AG04450 (cell line): ENCODE measurements around the gene SENP6. TPM values are rescaled to one million over a fixed set of nuclear protein-coding genes. Genes with fewer than 3 reads are reported as not detected.

Experiments
- CTCF ChIA-PET: fragments of 300-600, 350-600 bp; formaldehyde crosslinking; extraction: SDS; loops from one replicate; lab custom pipeline; 2022; ENCODE audit warnings: antibody characterized with exemption, inconsistent platforms; lab: Charles Lee
- POLR2A ChIA-PET: fragments of 350-600 bp; formaldehyde crosslinking; extraction: SDS; loops from one replicate; lab custom pipeline; 2021; ENCODE audit warnings: antibody characterized with exemption, inconsistent platforms; lab: Yijun Ruan, JAX
- DNase-seq: peaks from one replicate; pipeline ENCODE4 v3.0.0-alpha.2; 2011; ENCODE audit warnings: low read depth, low spot score
- H3K27ac ChIP-seq: one replicate; pipeline ENCODE4 v1.5.1; 2012; ENCODE audit warnings: low read depth, low read length, control low read depth
- H3K27me3 ChIP-seq: one replicate; pipeline ENCODE4 v1.6.0; 2012; ENCODE audit warnings: low read length; ENCODE audit not compliant: control insufficient read depth, insufficient read depth
- H3K4me3 ChIP-seq: 2 replicates; pipeline ENCODE4 v1.5.1; 2011; ENCODE audit warnings: mild to moderate bottlenecking, low read depth, low read length, control low read depth
- H3K9me3 ChIP-seq: 2 replicates; pipeline ENCODE4 v1.5.1; 2012; ENCODE audit warnings: low read length; ENCODE audit not compliant: control insufficient read depth, insufficient read depth
- polyA plus RNA-seq: library from polyadenylated mRNA; depleted of rRNA; stranded (reverse); fragments of >200 nt; gene quantifications from 2 replicates; pipeline ENCODE4 v1.2.3, GENCODE V29; 2011
- TF ChIP-seq, protein P1 (sequence below): IDR thresholded peaks from 2 replicates; pipeline ENCODE4 v1.5.1; 2011; ENCODE audit warnings: low read depth, low read length, control low read depth, inconsistent platforms

The SENP6 gene
- polyA plus RNA-seq, 1 experiment: 55.8 TPM

DNA sequence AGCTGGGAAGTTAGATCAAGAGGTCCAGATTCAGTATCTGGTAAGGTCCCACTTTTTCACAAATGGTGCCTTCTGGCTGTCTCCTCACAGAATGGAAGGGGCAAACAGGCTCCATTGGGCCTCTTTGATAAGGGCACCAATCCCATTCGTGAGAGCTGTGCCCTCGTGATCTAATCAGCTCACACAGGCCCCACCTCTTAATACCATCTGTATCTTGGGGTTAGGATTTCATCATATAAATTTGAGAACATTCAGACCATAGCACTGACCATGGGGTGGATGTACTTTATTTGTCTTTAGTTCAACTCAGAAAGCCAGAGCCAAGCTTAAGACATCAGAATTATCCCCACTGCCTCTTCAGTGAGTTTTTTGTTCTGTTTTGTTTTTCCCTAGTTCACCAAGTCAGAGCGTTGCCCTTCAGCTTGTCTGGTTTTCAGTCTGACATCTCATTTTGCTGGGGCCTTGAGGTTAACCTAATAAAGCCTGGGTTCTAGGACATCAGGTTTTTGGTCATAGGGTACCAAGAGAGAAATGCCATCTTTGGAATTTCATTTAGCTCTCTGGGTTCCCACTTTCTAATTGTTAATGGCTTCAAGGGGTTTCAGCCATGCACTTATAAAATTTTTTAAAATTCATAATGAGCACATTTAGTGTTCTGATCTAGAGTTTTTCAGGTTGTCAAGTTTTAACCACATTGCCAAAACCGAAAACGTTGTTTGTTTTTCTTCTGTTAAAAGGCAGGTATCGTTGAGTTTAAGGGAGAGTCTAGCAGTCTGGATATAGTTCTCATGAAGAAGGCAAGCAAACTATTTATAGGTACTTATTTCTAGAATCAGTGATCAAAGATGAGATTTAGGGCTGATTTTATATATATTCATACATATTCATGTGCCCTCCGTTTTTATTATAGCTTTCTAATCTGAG is 19.0 kb downstream of the SENP6 start:
- ChIA-PET POLR2A (interaction anchor here (1.2 kb wide), 1 partner anchor 10 kb away, joined by 4 read pairs; no protein-coding TSS in a partner anchor), CTCF (interaction anchor here (0.6 to 1.4 kb wide), 4 partner anchors 10 to 85 kb away, joined by 3 to 4 read pairs (median 4); no protein-coding TSS in a partner anchor)
- Histone ChIP-seq H3K27ac (no peak overlapping the region), H3K27me3 (no peaks in the 10 kb centered on the region), H3K9me3 (no peaks in the 10 kb centered on the region), H3K4me3 (no peak overlapping the region)
- no peak for DNase-seq
- TF ChIP-seq, protein P1, sequence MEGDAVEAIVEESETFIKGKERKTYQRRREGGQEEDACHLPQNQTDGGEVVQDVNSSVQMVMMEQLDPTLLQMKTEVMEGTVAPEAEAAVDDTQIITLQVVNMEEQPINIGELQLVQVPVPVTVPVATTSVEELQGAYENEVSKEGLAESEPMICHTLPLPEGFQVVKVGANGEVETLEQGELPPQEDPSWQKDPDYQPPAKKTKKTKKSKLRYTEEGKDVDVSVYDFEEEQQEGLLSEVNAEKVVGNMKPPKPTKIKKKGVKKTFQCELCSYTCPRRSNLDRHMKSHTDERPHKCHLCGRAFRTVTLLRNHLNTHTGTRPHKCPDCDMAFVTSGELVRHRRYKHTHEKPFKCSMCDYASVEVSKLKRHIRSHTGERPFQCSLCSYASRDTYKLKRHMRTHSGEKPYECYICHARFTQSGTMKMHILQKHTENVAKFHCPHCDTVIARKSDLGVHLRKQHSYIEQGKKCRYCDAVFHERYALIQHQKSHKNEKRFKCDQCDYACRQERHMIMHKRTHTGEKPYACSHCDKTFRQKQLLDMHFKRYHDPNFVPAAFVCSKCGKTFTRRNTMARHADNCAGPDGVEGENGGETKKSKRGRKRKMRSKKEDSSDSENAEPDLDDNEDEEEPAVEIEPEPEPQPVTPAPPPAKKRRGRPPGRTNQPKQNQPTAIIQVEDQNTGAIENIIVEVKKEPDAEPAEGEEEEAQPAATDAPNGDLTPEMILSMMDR: no peak

DNA sequence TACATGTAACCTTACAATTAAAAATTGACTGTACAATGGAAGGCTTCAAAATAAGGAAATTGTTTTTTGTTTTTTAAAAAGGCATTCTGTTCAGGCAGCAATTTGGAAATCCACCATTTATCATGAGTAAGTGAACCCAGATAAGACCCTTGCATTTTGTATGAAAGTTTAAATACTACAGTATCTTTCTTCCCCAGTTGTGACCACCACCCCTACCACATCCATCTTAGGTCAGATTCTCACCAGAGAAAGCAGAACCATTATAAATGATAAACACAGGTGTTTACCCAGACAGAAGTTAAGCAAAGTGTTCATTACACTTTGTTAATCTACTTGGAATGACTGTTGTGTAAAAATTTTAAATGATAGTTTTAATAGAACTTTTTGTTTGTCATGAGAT is 20.2 kb downstream of the SENP6 start:
- Histone ChIP-seq H3K9me3 (no peaks in the 10 kb centered on the region), H3K4me3 (no peak overlapping the region), H3K27ac (no peak overlapping the region), H3K27me3 (no peaks in the 10 kb centered on the region)
- ChIA-PET POLR2A (no interaction called here), CTCF (interaction anchor here (0.8 kb wide), 1 partner anchor 59 kb away, joined by 3 read pairs; no protein-coding TSS in a partner anchor)
- DNase-seq: no peak
- TF ChIP-seq, protein P1: no peak

DNA sequence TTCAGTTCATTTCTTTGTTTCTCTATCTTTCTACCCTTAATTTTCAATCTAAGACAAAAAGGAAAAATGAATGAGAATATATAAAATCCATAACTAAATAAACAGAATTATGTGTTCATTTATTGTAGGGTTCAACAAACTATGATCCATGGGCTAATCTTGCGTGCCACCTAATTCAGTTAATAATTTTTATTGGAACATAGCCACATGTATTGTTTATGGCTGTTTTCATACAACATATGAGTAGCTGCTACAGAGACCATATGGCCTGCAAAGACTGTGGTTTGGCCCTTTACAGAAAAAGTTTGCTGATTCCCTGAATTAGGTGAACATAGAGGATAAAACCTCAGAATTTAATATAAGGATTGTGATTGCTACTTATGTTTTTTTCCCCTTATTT is 21.8 kb downstream of the SENP6 start:
- no peak for DNase-seq

DNA sequence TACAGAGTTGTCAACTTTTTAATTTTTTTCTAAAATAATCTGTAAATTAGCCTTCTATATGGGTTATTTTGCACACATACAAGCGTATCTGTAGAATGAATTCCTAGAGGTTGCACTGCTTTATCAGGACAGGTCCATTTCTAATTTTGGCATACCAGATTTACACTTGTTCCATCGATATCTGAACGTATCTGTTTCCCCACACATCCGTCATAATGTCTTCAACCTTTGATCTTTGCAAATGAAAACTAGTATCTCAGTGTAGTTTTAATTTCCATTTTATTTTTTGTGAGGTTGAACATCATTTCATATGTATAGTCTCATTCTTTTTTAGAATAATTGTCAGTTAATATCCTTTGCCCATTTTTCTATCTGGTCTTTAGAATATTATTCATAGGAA is 22.7 kb downstream of the SENP6 start:
- no peaks in the 10 kb centered on the region for H3K27me3 ChIP-seq
- no peak for DNase-seq
- no peak overlapping the region for H3K4me3 ChIP-seq
- TF ChIP-seq, protein P1: no peak
- ChIA-PET POLR2A (no interaction called here), CTCF (no interaction called here)
- no peak overlapping the region for H3K27ac ChIP-seq
- H3K9me3 ChIP-seq: no peaks in the 10 kb centered on the region

More for the DNA sequence above, 21.8 kb downstream of the SENP6 start:
- no peaks in the 10 kb centered on the region for H3K27me3 ChIP-seq
- no peak overlapping the region for H3K4me3 ChIP-seq
- H3K27ac ChIP-seq: no peak overlapping the region
- H3K9me3 ChIP-seq: no peaks in the 10 kb centered on the region
- POLR2A ChIA-PET: no interaction called here
- CTCF ChIA-PET: no interaction called here
- TF ChIP-seq, protein P1: no peak

DNA sequence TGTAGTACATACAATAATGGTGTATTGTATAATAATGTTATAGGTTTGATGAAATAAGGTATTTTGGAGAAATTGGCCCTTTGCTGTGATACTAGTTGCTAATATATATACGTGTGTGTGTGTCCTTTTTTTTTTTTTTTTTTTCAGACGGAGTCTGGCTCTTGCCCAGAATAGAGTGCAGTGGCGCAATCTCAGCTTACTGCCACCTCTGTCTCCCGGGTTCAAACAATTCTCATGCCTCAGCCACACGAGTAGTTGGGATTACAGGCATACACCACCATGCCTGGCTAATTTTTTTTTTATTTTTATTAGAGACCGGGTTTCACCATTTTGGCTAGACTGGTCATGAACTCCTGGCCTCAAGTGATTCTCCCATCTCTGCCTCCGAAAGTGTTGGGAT is 23.3 kb downstream of the SENP6 start:
- Histone ChIP-seq H3K27ac (no peak overlapping the region), H3K27me3 (no peaks in the 10 kb centered on the region), H3K9me3 (no peaks in the 10 kb centered on the region), H3K4me3 (no peak overlapping the region)
- CTCF ChIA-PET: no interaction called here
- TF ChIP-seq, protein P1: no peak
- POLR2A ChIA-PET: interaction anchor here (0.7 kb wide), 1 partner anchor 23 kb away, joined by 3 read pairs; no protein-coding TSS in a partner anchor
- DNase-seq: no peak
